ENCODE results near the gene TGFBI. TPM values are rescaled to one million over a fixed set of nuclear protein-coding genes. Genes with fewer than 3 reads are reported as not detected.

The TGFBI gene
- total and polyA plus RNA-seq, 2 donors = 76.8 to 294 TPM

- Histone ChIP-seq H3K27ac (ENCODE audit: low read depth in 1 of 2, low read length in 1 of 2) (no peak overlapping the region), H3K9me3 (ENCODE audit: control insufficient read depth in 2 of 2, insufficient read depth in 1 of 2, low read length in 1 of 2) (no peaks in the 10 kb centered on the region), H3K36me3 (ENCODE audit: control insufficient read depth in 2 of 2, insufficient read depth in 2 of 2, low read length in 1 of 2) (no peaks in the 10 kb centered on the region), H3K4me1 (ENCODE audit: control insufficient read depth in 2 of 2, insufficient read depth in 2 of 2, low read length in 2 of 2) (no peaks in the 10 kb centered on the region), H3K4me3 (ENCODE audit: low read length in 2 of 2) (no peak overlapping the region), H3K27me3 (ENCODE audit: control insufficient read depth in 2 of 2, insufficient read depth in 1 of 2, low read length in 1 of 2) (peaks cover 2 to 18% of the 10 kb centered on the region in 2 donors)
- DNase-seq (ENCODE audit: low read depth in 6 of 9, low spot score in 9 of 9) = no peak
- 94% methylated on average over 5 of the region's 5 CpGs for WGBS
Measured at GRCh38 chr5:136073714-136074529, 45.1 kb downstream of the TGFBI start.

- 92% methylated on average over 1 of the region's 1 CpG for WGBS
- Histone ChIP-seq H3K9me3 (ENCODE audit: control insufficient read depth in 2 of 2, insufficient read depth in 1 of 2, low read length in 1 of 2) (no peaks in the 10 kb centered on the region), H3K4me1 (ENCODE audit: control insufficient read depth in 2 of 2, insufficient read depth in 2 of 2, low read length in 2 of 2) (peaks cover 0 to 2% of the 10 kb centered on the region in 2 donors), H3K27ac (ENCODE audit: low read depth in 1 of 2, low read length in 1 of 2) (no peak overlapping the region), H3K4me3 (ENCODE audit: low read length in 2 of 2) (no peak overlapping the region), H3K27me3 (ENCODE audit: control insufficient read depth in 2 of 2, insufficient read depth in 1 of 2, low read length in 1 of 2) (peaks cover 9 to 34% of the 10 kb centered on the region in 2 donors), H3K36me3 (ENCODE audit: control insufficient read depth in 2 of 2, insufficient read depth in 2 of 2, low read length in 1 of 2) (no peaks in the 10 kb centered on the region)
- DNase-seq (ENCODE audit: low read depth in 6 of 9, low spot score in 9 of 9) = no peak
Measured at GRCh38 chr5:136075466-136075891, 46.7 kb downstream of the TGFBI start.

- Histone ChIP-seq H3K4me3 (ENCODE audit: low read length in 2 of 2) (no peak overlapping the region), H3K9me3 (ENCODE audit: control insufficient read depth in 2 of 2, insufficient read depth in 1 of 2, low read length in 1 of 2) (no peaks in the 10 kb centered on the region), H3K4me1 (ENCODE audit: control insufficient read depth in 2 of 2, insufficient read depth in 2 of 2, low read length in 2 of 2) (peaks cover 0 to 2% of the 10 kb centered on the region in 2 donors), H3K36me3 (ENCODE audit: control insufficient read depth in 2 of 2, insufficient read depth in 2 of 2, low read length in 1 of 2) (no peaks in the 10 kb centered on the region), H3K27me3 (ENCODE audit: control insufficient read depth in 2 of 2, insufficient read depth in 1 of 2, low read length in 1 of 2) (peaks cover 13 to 39% of the 10 kb centered on the region in 2 donors), H3K27ac (ENCODE audit: low read depth in 1 of 2, low read length in 1 of 2) (no peak overlapping the region)
- no peak for DNase-seq (ENCODE audit: low read depth in 6 of 9, low spot score in 9 of 9)
- WGBS = 80% methylated on average over 6 of the region's 6 CpGs
Measured at GRCh38 chr5:136076067-136076466, 47.3 kb downstream of the TGFBI start.

GRCh38 chr5:136076881-136077445, 48.2 kb downstream of the TGFBI start:
- H3K9me3 ChIP-seq (ENCODE audit: control insufficient read depth in 2 of 2, insufficient read depth in 1 of 2, low read length in 1 of 2) = no peaks in the 10 kb centered on the region
- no peak for DNase-seq (ENCODE audit: low read depth in 6 of 9, low spot score in 9 of 9)
- H3K36me3 ChIP-seq (ENCODE audit: control insufficient read depth in 2 of 2, insufficient read depth in 2 of 2, low read length in 1 of 2) = no peaks in the 10 kb centered on the region
- peaks cover 0 to 2% of the 10 kb centered on the region in 2 donors for H3K4me1 ChIP-seq (ENCODE audit: control insufficient read depth in 2 of 2, insufficient read depth in 2 of 2, low read length in 2 of 2)
- 93% methylated on average over 4 of the region's 4 CpGs for WGBS
- no peak overlapping the region for H3K27ac ChIP-seq (ENCODE audit: low read depth in 1 of 2, low read length in 1 of 2)
- peaks cover 22 to 46% of the 10 kb centered on the region in 2 donors for H3K27me3 ChIP-seq (ENCODE audit: control insufficient read depth in 2 of 2, insufficient read depth in 1 of 2, low read length in 1 of 2)
- no peak overlapping the region for H3K4me3 ChIP-seq (ENCODE audit: low read length in 2 of 2)

- Histone ChIP-seq H3K36me3 (ENCODE audit: control insufficient read depth in 2 of 2, insufficient read depth in 2 of 2, low read length in 1 of 2) (no peaks in the 10 kb centered on the region), H3K27ac (ENCODE audit: low read depth in 1 of 2, low read length in 1 of 2) (no peak overlapping the region)
- 21% methylated on average over 25 of the region's 25 CpGs for WGBS
Measured at GRCh38 chr5:136079195-136079985, 50.6 kb downstream of the TGFBI start.

GRCh38 chr5:136080113-136080482, 51.3 kb downstream of the TGFBI start:
- H3K36me3 ChIP-seq (ENCODE audit: control insufficient read depth in 2 of 2, insufficient read depth in 2 of 2, low read length in 1 of 2) = no peaks in the 10 kb centered on the region
- H3K9me3 ChIP-seq (ENCODE audit: control insufficient read depth in 2 of 2, insufficient read depth in 1 of 2, low read length in 1 of 2) = no peaks in the 10 kb centered on the region
- H3K27ac ChIP-seq (ENCODE audit: low read depth in 1 of 2, low read length in 1 of 2) = no peak overlapping the region
- peaks cover 0 to 2% of the 10 kb centered on the region in 2 donors for H3K4me1 ChIP-seq (ENCODE audit: control insufficient read depth in 2 of 2, insufficient read depth in 2 of 2, low read length in 2 of 2)
- H3K4me3 ChIP-seq (ENCODE audit: low read length in 2 of 2) = no peak overlapping the region
- DNase-seq (ENCODE audit: low read depth in 6 of 9, low spot score in 9 of 9) = no peak
- H3K27me3 ChIP-seq (ENCODE audit: control insufficient read depth in 2 of 2, insufficient read depth in 1 of 2, low read length in 1 of 2) = peaks cover 30 to 56% of the 10 kb centered on the region in 2 donors
- 44% methylated on average over 13 of the region's 13 CpGs for WGBS

More at GRCh38 chr5:136079195-136079985, 50.6 kb downstream of the TGFBI start:
- H3K27me3 ChIP-seq (ENCODE audit: control insufficient read depth in 2 of 2, insufficient read depth in 1 of 2, low read length in 1 of 2) = peaks cover 30 to 56% of the 10 kb centered on the region in 2 donors
- H3K9me3 ChIP-seq (ENCODE audit: control insufficient read depth in 2 of 2, insufficient read depth in 1 of 2, low read length in 1 of 2) = no peaks in the 10 kb centered on the region
- peaks cover 0 to 2% of the 10 kb centered on the region in 2 donors for H3K4me1 ChIP-seq (ENCODE audit: control insufficient read depth in 2 of 2, insufficient read depth in 2 of 2, low read length in 2 of 2)
- no peak overlapping the region for H3K4me3 ChIP-seq (ENCODE audit: low read length in 2 of 2)
- DNase-seq (ENCODE audit: low read depth in 6 of 9, low spot score in 9 of 9) = no peak

GRCh38 chr5:136080483-136081216, 51.9 kb downstream of the TGFBI start:
- WGBS = 32% methylated on average over 34 of the region's 34 CpGs
- Histone ChIP-seq H3K27ac (ENCODE audit: low read depth in 1 of 2, low read length in 1 of 2) (peak overlapping the region in 1 of 2 donors; percentile 48), H3K4me3 (ENCODE audit: low read length in 2 of 2) (no peak overlapping the region), H3K27me3 (ENCODE audit: control insufficient read depth in 2 of 2, insufficient read depth in 1 of 2, low read length in 1 of 2) (peaks cover 30 to 56% of the 10 kb centered on the region in 2 donors), H3K9me3 (ENCODE audit: control insufficient read depth in 2 of 2, insufficient read depth in 1 of 2, low read length in 1 of 2) (no peaks in the 10 kb centered on the region), H3K36me3 (ENCODE audit: control insufficient read depth in 2 of 2, insufficient read depth in 2 of 2, low read length in 1 of 2) (no peaks in the 10 kb centered on the region), H3K4me1 (ENCODE audit: control insufficient read depth in 2 of 2, insufficient read depth in 2 of 2, low read length in 2 of 2) (peaks cover 0 to 2% of the 10 kb centered on the region in 2 donors)
- DNase-seq (ENCODE audit: low read depth in 6 of 9, low spot score in 9 of 9) = peak in 4 of 9 donors; percentile 12 to 63 (median 26)

- WGBS = 94% methylated on average over 2 of the region's 2 CpGs
- Histone ChIP-seq H3K27me3 (ENCODE audit: control insufficient read depth in 2 of 2, insufficient read depth in 1 of 2, low read length in 1 of 2) (peaks cover 30 to 55% of the 10 kb centered on the region in 2 donors), H3K4me1 (ENCODE audit: control insufficient read depth in 2 of 2, insufficient read depth in 2 of 2, low read length in 2 of 2) (peaks cover 0 to 2% of the 10 kb centered on the region in 2 donors), H3K9me3 (ENCODE audit: control insufficient read depth in 2 of 2, insufficient read depth in 1 of 2, low read length in 1 of 2) (no peaks in the 10 kb centered on the region), H3K4me3 (ENCODE audit: low read length in 2 of 2) (no peak overlapping the region), H3K27ac (ENCODE audit: low read depth in 1 of 2, low read length in 1 of 2) (no peak overlapping the region), H3K36me3 (ENCODE audit: control insufficient read depth in 2 of 2, insufficient read depth in 2 of 2, low read length in 1 of 2) (no peaks in the 10 kb centered on the region)
- no peak for DNase-seq (ENCODE audit: low read depth in 6 of 9, low spot score in 9 of 9)
Measured at GRCh38 chr5:136081217-136081591, 52.4 kb downstream of the TGFBI start.
